Measurements from ENCODE around the gene CHRM1. TPM values are rescaled to one million over a fixed set of nuclear protein-coding genes. Genes with fewer than 3 reads are reported as not detected.
A peak's percentile ranks its signal among the peaks of the same experiment; 100 is the strongest.

CHRM1 gene
- total and polyA plus RNA-seq, 2 of the 13 experiments (the other 11 are each of a cell fraction or from before 2014, with no cell fraction given) = not detected

DNA sequence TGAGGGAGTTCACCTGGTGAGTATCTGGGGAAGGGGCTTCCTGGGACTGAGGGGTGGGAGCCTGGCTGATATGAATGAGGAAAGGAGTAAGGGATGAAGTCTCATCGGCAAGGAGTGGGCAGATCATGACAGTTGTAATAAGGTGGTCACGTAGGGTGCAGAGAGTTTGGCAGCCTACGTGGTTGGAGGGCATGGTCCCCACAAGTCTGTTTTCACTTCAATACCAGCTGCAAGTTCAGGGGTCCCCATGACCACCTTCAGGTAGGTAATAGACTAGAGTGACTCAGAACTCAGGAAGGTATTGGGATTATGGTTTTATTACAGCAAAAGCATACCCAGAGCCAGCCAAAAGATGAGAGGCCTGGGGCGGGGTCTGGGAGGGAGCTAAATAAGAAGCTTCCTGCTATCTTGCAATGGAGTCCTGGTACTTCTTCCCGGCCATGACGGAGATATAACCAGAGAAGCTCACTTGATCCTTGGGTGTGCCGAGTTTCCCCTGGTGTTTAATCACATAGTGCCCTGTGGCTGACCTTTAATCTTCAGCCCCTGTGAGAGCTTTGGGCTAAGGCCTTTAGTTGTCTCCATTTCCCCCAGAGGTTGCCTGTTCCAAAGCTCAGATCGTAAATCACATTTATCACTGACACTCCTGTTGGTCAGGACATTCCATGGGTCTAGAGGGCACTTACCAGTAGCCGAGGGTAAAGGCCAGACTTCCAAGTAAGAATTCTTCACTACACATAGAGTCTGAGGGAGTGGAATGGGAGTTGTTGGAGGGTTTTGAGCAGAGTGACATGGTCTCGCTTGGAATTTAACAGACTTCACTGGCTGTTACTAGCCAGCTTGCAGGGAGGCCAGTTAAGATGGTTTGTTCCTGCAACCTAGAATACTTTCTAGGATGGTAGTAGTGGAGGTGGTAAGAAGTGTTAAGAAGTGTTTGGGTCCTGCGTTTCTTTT lies 31.4 kb downstream of the CHRM1 start (continued):
- TF ChIP-seq MAX (IDR thresholded peaks at IDR 0.05) = peak; percentile 39; the same call in 1 of the 2 replicates
- TF ChIP-seq SRSF4 (IDR thresholded peaks at IDR 0.05; ENCODE audit: low read depth, low read length, poor library complexity, severe bottlenecking) = no peak
- no peak for TF ChIP-seq ZNF260 (CRISPR knock-in tag; IDR thresholded peaks at IDR 0.05; ENCODE audit: borderline replicate concordance, low read depth)
- peak; percentile 45 for TF ChIP-seq PAXIP1 (CRISPR knock-in tag; conservative IDR thresholded peaks at IDR 0.05)
- TF ChIP-seq RXRA (CRISPR knock-in tag; IDR thresholded peaks at IDR 0.05) = peak; percentile 48; the same call in 1 of the 2 replicates
- no peak for TF ChIP-seq NFIB (CRISPR knock-in tag; IDR thresholded peaks at IDR 0.05; ENCODE audit: borderline replicate concordance)
- no peak for TF ChIP-seq USF2 (IDR thresholded peaks at IDR 0.05; ENCODE audit: low read depth, low read length)
- 0 out of 2 replicates have a peak, but pooled peaks have one; percentile 7 for TF ChIP-seq USF2 (CRISPR knock-in tag; IDR thresholded peaks at IDR 0.05; ENCODE audit: borderline replicate concordance)
- no peak; the same call in 1 of the 2 replicates for TF ChIP-seq FOSL2 (CRISPR knock-in tag; IDR thresholded peaks at IDR 0.05)
- peak; percentile 21; the same call in 1 of the 2 replicates for TF ChIP-seq FOXK1 (CRISPR knock-in tag; IDR thresholded peaks at IDR 0.05; ENCODE audit: borderline replicate concordance, low read depth)
- 0 out of 2 replicates have a peak, but pooled peaks have one; percentile 27 for TF ChIP-seq DMAP1 (CRISPR knock-in tag; IDR thresholded peaks at IDR 0.05)
- TF ChIP-seq SSRP1 (CRISPR knock-in tag; IDR thresholded peaks at IDR 0.05) = peak; percentile 39; the same call in 1 of the 2 replicates
- peak; percentile 97 for TF ChIP-seq RBM22 (optimal IDR thresholded peaks at IDR 0.05; ENCODE audit: low read length)
- no peak for TF ChIP-seq SAP130 (CRISPR knock-in tag; IDR thresholded peaks at IDR 0.05; ENCODE audit: low read depth)
- TF ChIP-seq ZKSCAN5 (CRISPR knock-in tag; IDR thresholded peaks at IDR 0.05) = no peak
- TF ChIP-seq ZNF839 (CRISPR knock-in tag; IDR thresholded peaks at IDR 0.05; ENCODE audit: borderline replicate concordance) = no peak
- TF ChIP-seq RARA (CRISPR knock-in tag; IDR thresholded peaks at IDR 0.05) = peak; percentile 83
- TF ChIP-seq ZNF572 (CRISPR knock-in tag; IDR thresholded peaks at IDR 0.05) = no peak
- peak; percentile 86 for TF ChIP-seq HNRNPH1 (optimal IDR thresholded peaks at IDR 0.05; ENCODE audit: low read depth, low read length)
- no peak for TF ChIP-seq ZNF841 (CRISPR knock-in tag; IDR thresholded peaks at IDR 0.05; ENCODE audit: borderline replicate concordance)
- peak; percentile 67 for TF ChIP-seq TEAD3 (CRISPR knock-in tag; optimal IDR thresholded peaks at IDR 0.05; ENCODE audit: borderline replicate concordance)
- TF ChIP-seq ZC3H4 (CRISPR knock-in tag; IDR thresholded peaks at IDR 0.05; ENCODE audit: borderline replicate concordance) = peak; percentile 69; the same call in 1 of the 2 replicates
- TF ChIP-seq SMARCE1 (IDR thresholded peaks at IDR 0.05; ENCODE audit: borderline replicate concordance) = no peak
- TF ChIP-seq ZNF569 (CRISPR knock-in tag; IDR thresholded peaks at IDR 0.05; ENCODE audit: borderline replicate concordance) = no peak
- TF ChIP-seq FLYWCH1 (CRISPR knock-in tag; IDR thresholded peaks at IDR 0.05) = no peak

All from HepG2 (cell line).